GM03348 (cell line): ENCODE results near the gene CANT1.
"Not testable (repeated sequence)": the region's sequence is repeated elsewhere in the genome, so short reads cannot be mapped to it uniquely, and the experiment has no call there.

Experiments
- DNase-seq: peaks from one replicate; pipeline ENCODE4 v3.0.0; 2012; ENCODE audit warnings: low spot score

CANT1 gene

DNA sequence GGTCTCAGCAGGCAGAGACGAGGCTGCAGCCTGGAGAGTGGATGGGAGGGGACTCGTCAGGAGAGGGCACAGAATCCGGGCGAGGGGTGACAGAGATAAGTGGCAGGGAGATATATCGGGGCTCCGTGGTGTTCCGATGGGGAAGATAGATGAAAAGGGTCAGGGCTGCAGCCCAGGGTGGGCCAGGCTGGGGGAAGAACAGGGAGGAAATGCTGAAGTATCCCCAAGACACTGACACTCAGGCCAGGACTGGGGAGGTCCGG, 32.0 kb downstream of the CANT1 start:
- no peak for DNase-seq

DNA sequence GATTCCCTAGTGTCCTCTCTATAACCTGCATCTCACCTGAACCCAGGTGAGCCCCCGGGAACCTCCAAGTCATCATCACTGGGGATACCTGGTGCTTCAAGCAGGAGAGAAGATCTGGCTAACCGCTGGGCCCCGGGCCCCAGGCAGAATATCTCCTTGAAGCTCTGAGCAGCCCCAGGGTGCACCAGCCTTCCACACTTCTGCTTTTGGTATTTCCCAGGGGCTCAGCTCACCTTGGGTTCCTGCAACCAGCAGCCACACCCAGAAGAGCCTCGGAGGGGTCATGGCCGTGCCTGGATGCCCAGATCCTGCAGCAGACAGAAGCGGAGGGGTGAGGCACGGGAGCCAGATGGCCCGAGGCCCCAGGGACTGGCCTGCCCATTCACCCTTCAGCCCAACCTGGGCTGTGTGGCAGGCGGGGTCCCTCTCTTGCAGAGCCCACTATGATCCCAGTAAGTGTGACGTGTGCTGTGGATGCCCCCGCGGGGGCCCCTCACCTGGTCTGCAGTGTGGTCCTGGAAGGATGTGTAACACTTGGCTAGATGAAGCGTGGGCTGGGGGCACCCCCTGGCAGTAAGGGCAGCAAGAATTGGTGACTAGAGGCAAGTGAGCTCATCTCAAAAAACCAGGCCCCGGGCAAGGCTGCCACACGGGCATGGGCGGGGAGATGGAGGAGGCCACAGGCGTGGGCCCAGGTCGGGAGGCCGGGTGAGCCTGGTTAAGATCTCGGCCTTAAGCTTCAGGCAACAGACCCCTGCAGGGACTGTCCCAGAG, 32.5 kb downstream of the CANT1 start:
- DNase-seq: no peak

DNA sequence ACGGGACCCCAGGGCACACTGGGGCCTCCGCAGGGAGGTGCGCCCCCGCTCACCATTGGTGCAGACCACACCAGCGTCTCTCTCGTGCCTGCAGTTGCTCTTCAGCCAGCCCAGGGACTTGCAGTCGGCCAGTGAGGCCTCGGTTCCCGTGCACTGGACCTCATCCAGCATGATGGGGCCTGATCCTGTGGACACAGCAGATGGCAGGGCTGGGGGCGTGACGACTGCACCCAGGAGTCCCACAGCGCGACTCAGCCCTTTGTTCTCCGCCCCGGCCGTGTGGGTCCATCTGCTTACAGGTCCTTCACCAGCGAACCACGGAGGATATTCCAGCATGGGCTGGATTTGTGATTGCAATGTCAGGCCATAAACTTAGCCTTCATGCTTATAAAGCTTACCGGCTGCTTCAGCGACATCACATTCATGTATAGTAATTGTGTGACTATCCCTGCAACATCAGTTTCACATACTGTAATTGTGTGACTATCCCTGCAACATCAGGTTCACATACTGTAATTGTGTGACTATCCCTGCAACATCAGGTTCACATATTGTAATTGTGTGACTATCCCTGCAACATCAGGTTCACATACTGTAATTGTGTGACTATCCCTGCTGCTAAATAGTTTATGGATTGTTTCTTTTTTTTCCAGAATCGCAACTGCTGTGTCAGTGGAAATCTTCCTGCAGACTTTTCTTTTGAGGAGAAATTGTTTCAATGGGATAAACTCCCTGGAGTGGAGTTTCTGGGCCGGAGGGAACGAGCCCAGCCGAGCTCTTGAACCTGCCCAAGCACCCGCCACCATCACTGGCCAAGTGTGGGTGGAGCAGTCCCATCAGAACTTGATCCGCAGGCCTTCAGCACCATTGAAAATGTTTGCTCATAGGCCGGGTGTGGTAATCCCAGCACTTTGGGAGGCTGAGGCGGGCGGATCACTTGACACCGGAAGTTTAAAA, 34.7 kb downstream of the CANT1 start:
- peak; percentile 87 for DNase-seq

DNA sequence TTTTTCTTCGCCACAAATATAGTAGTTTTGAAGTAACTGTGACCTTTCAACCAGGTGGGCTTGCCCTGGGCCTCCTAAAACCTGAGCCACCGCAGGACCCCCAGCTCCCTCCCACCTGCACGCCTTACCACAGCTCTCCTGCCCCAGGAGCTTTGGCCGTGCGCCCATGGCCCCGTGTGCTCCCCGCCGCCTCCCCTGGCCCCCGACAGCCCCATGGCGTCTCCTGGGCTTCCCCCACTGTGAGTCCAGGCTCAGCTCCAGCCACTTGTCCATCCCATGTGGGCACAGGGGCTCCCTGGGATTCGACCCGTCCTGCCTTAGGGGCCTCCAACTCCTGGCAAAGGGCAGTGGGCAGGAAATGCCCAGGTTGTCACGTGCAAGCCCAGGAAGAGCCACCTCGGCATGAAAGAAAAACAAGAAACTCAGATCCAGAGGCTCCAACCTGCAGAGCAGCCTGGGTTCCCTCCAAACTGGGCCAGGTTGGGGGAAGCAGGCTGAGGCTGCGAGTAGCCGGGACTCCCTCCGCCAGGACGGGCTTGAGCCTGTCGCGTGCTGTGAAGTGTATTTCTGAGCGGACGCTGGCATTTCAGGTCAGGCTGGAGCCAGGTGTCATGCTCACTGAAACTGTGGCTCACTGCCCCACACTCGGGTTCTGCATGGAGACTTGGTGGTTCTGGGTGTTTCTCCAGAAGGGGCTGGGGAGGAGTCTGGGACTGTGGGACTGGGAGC, 35.6 kb downstream of the CANT1 start:
- no peak for DNase-seq

DNA sequence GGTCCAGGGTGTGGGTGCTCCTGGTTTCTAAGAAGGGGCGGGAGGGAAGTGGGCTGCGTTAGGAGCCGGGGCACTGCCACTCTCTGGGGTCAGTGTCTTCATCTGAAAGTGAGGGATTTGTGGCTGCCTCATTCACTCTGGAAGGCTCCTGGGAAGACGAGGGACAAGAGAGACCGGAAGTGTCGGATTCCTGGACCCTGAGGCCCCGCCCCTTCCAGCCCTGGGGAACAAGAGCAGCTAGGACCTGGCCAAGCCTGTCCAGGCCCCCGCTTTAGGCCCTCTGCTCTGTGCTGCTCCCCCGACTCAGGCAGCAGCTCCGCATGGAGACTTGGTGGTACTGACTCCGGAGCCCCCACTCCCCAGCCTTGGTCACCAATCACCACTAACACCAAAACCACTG, 36.4 kb downstream of the CANT1 start:
- no peak for DNase-seq

DNA sequence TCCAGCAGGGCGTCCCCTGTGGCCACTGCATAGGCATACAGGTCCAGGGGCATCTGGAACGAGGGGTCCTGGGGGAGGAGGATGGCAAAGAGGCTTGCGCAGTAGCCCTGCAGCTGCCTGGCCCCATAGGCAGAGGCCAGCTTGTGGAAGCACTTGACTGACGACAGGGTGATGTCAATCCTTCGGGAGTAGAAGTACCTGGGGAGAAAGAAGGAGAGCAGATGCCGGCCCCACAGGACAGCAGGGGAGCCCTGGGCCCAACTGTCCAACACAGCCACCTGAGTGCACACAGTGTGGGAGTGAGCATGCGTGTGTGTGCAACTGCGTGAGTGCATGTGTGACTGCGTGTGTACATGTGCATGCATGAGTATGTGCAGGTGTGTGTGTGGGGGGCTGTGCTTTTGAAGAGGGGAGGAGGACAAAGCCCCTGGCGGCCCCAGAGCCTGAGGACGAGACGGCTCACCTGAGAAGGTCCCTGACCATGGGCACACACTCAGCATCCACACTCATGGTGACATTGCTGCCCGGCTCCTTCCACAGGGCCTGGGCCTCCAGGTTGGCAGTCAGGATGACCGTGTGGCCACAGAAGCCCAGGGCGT, 37.0 kb downstream of the CANT1 start:
- DNase-seq: no peak

DNA sequence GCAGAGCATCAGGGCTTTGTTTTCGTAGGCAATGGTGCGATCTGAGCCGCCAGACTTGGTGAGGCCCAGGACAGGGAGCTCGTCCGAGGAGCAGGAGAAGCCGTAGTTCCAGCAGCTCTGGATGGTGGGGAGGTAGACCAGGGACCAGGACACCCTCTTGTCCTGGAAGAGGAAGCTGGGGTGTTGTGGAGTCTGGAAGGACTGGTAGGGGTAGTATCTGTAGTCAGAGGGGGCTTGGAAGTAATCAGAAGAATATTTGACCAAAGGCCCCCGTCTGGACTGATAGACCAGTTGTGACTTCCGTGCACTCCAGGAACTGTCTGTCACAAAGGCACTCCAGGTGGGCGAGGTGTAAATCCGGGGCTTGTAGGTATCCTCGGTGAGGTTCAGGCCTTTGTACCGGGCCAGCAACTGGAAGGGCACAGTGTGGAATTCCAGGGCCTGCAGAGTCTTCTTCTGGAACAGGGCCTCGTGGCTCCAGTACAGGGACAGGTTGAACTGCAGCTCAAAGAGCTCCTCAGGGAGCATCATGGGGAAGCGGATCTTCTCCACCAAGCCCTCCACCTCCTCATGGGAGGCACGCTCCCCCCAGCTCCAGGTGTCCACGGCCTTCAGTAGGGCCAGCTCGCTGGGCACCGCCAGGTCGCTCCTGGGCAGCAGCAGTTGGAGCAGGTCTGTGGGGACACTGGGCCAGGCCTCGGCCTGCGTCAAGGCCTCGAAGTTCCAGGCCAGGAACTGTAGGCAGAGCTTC, 37.6 kb downstream of the CANT1 start:
- no peak for DNase-seq

DNA sequence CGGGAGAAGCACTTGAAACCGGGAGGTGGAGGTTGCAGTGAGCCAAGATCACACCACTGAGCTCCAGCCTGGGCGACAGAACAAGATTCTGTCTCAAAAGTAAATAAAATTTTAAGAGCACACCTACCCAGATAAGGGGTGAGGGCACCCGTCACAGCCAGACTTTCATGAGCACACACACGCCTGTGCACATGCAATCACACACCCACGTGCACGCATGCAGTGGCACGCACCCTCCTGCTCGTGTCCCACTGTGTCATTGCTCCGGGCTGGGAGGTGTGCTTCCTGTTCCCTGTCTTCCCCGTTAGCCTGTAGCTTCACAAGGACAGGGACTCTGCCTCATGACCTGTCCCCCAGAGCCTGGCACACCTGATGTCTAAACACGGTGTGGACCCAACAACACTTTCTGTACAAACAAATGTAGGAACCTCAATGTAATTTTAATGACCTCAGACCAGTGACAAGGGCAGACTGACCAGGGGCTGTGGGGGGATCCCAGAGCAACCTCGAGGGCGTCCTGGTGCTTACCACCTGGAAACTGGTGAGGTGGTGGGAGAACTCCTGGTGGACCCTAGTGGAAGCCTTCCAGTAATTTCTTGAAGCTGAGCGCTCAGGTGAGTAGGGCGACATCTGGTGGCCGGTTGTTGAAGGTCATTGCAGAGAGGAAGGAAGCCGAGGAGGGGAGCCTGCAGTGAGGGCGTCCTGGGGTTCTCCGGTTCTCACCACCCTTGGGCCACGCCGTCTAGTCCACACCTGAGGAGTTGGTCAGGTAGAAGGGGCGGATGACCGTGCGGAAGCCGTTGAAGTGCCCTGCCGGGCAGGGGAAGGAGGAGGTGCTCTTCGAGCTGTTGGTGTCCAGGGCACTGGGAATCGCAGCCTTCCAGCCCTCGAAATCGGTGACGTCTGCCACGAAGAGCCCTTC, 38.5 kb downstream of the CANT1 start:
- peak; percentile 87 for DNase-seq

DNA sequence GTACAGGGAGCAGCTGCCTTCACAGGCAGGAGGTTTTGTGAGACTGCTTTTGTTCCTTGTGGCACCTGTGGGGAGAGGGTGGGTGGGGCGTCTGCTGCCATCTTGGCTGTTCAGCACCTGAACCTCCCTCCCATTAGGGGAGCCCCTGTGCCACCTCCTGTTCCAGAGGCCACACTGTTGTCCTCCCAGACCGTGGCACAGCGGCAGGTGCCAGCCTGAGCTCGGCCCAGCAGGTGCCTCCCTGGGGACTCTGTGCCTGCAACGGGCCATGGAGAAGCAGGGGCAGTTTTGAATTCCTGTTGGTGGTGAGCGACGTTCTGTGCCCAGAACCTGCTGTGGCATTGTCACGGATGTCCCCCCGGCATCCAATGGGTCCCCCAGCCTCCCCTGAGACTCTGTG, 39.7 kb downstream of the CANT1 start:
- no peak for DNase-seq

DNA sequence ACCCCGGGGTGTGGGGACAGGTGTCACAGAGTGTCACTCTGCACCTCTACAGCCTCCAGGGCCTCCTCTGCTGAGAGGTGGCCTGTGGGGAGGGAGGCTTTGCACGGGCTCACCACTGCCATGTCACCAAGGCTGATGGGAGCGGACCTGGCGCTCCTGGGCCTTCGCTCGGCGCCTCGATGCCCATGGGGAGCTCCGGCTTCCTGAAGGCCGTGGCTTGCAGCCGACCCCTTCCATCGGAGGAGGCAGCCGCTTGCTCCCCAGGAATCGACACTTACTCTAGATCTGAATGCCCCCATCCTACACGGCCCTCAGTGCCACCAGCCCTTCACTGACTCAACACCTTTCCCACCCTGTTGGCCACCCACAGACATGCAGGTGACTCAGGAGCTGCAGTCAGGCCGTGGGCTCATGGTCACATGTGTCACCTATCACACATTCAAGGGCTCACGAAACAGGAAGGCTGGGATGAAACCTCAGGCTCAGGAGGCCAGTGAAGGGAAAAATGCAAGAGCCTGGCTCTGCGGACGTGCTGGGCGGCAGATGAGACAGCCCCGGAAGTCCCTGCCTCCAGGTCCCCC, 41.7 kb downstream of the CANT1 start:
- no peak for DNase-seq

DNA sequence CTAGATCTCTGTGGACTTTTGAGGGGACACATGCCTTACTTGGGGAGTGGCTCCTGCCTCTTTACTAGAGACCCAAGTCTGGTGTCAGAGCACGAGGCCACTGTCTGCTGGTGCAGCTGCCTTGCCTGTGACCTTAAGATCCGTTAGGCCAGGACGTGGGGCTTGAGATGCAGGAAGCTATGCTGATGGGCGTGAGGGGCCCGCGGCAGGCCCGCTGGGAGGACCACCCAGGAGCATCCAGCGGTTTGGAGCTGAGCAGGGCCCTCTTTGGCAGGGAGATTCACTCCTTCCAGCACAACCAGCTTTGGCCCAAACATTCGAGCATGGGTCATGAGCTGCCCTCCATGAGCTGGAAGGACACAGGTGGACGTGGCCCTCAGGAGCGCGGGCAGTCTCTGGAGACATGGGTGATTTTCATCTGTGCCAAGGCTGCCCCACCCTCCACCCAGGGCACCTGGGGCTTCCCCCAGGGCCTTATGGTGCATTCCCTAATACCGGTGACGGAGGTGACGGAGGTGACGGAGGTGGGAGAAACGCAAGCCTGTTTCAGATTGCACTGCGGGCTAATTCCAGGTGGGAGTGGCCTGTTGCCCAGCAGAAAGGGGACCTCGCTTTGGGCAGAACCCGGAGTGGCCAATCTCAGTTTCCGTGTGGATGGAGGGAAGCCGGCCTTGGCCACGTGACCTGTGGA, 42.5 kb downstream of the CANT1 start:
- DNase-seq: no peak

DNA sequence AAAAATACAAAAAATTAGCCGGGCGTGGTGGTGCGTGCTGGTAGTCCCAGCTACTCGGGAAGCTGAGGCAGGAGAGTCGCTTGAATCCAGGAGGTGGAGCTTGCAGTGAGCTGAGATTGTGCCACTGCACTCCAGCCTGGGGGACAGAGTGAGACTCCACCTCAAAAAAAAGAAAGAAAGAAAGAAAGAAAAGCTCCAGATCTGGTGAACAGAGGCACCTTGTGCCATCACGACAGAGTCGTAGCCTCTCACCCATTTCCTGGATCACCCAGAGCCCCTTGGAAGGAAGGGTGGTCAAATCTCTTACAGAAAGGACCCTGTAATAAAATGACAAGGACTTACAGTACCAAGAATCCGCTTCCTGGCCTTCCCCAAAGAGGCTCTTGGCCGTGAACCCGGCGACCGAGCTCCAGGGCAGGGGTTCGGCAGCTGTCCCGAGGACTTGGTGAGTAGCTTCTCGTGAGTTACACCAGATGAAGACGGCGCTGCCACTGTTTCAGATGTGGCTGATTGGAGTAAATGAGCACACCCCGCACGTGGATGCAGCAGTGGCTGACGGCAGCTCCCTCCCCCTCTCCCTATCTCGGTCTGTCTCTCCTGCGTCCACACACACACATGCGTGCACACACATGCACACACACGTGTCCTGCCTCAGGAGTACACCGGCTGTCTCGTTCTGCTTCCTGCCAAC, 43.3 kb downstream of the CANT1 start:
- no peak for DNase-seq

DNA sequence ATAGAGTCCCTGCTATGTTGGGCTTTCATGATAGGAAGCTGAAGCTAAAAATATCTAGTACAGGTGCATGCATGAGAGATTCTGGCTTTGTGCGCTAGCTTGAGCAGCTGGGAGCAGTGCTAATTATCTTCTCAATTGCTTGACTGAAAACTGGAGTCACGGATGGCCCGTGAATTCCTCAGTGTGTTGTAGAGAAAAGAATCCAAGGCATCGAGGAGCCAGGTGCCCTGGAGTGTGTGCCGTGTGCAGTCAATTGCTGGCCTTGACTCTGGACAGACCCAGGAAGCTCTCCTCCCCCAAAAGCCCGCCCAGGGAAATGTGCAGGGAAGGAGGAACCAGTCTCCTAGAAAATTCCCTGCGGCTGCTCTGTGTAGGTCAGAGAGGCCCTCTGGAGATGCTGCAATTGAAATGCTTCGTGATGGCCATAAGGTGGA, 44.1 kb downstream of the CANT1 start:
- DNase-seq: no peak

DNA sequence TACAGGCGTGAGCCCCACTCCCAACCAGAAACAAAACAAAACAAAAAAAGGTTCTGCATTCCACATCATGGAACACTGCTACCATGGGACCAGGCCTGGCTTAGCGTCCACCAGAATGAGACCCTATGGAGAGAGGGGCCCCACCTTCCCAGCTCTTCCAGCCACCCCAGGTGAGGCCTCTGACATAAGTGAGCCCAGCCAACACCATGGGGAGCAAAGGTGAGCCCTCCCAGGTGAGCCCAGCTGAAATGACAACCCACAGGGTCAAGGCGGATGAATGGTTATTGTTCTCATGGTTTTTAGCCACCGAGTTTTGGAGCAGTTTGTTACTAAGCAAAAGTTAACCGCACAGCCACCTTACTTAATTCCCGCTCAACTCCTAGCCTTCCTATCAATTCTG, 46.2 kb downstream of the CANT1 start:
- no peak for DNase-seq

DNA sequence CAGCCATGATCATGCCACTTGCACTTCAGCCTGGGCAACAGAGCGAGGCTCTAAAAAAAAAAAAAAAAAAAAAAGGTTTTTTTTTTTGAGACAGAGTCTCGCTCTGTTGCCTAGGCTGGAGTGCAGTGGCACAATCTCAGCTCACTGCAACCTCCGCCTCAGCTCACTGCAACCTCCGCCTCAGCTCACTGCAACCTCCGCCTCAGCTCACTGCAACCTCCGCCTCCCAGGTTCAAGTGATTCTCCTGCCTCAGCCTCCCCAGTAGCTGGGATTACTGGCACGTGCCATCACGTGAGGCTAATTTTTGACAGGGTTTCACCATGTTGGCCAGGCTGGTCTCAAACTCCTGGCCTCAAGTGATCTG, 46.6 kb downstream of the CANT1 start:
- not testable (repeated sequence) for DNase-seq

DNA sequence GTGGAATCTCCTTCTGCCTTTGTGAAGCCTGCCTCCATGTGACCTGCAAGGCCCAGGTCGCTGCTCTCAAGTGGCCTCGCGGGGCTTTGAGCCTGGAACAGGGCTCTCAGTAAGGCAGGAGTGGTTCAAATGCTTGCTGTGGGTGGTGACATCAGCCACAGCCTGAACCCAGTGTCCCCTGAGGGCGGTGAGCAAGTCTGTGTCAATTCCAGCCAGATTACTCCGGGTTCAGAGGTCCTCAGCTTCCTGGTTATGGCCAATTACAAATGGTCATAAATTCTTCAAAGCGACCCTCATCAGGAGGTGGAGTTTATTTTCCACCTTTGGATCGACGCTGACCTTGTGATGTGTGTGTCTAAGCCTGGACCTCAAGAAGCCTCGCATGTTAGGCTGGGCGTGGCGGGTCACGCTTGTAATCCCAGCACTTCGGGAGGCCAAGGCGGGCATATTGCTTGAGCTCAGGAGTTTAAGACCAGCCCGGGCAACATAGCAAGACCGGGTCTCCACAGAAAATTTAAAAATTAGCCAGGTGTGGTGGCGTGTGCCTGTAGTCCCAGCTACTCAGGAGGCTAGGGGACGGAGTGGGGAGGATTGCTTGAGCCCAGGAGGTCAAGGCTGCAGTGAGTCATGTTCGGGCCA, 47.1 kb downstream of the CANT1 start:
- DNase-seq: no peak

DNA sequence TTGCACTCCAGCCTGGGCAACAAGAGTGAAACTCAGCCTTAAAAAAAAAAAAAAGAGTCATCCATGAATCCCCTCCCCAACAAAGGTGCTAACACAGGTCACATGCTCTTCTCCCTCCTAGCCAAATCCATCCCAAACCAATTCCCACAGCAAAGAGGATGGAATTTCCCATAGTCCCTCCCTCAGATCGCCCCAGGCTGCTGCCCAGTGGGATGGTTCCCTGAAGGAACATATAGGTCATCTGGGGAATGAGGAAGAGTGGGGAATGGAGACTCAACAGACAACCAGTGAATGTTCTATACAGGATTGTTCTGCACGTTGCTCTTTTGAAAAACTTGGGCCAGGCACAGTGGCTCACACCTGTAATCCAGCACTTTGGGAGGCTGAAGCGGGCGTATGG, 48.0 kb downstream of the CANT1 start:
- DNase-seq: no peak

DNA sequence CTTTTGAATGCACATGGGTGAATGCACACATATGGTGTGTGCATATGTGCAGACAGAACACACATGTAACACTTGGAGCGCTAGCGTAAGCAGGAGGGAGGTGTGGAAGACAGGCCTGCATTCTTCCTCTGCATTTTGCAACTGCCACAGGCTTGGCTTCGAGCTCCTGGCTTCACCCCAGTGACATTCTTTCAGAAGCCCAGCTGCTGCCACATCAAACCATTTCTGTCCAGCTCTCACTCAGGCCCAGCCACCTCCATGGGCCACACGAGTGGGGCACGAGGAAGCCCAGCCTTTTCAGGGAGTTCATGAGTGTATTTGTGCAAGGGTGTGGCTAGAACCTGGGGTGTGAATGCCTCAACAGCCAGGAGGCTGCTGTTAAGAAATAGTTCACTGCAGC, 48.6 kb downstream of the CANT1 start:
- DNase-seq: peak; percentile 56

DNA sequence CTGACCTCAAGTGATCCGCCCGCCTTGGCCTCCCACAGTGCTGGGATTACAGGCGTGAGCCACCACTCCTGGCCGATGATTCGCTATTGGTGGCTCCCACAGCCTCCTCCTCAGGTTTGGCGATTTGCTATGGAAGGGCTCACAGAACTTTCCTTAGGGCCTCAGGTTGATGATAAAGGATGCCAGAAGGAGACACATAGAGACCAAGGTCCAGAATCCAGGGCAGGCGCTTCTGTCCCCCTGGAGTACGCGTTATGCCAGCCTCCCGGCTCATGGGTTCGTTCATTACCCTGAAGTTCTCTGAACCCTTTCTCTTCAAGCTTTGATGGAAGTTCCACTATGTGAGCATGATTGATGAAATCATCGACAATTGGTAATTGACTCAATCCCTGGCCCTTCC, 49.8 kb downstream of the CANT1 start:
- DNase-seq: no peak
